ENCODE measurements around the gene STKLD1.

STKLD1 gene

DNA sequence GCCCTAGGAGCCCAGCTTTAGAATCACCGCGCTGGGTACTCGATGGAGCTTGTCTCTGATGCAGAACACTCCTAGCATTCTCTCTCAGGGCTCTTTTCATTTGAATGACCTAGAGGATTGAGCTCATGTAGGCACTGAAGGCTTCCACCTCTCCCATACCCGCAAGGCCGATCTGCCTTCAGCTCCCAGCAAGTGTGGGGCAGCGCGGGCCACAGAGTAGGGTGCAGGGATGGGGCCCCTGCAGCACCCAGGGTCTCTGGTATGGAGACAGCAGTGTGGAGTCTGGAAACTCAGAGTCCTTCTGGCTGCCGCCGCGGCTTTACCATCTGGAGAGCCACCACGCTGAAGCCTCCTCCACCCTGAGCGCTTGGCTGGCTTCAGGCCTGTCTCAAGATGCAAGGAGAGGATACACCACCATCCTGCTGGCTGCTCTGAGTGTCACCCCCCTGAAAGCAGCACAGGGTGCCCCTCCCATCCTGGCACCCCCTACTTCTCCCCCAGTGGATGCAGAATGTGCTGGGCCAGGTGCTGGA is 12.9 kb downstream of the STKLD1 start:
- Histone ChIP-seq H3K27ac (ENCODE audit: extremely low read depth, low read depth, low read length) (no peak overlapping the region), H3K4me1 (ENCODE audit: control insufficient read depth, insufficient read depth, low read length) (no peaks in the 10 kb centered on the region), H3K4me3 (ENCODE audit: low read depth, low read length) (no peak overlapping the region), H3K36me3 (ENCODE audit: control insufficient read depth in 2 of 2, insufficient read depth in 1 of 2, low read length in 2 of 2) (no peaks in the 10 kb centered on the region), H3K9me3 (ENCODE audit: control insufficient read depth, insufficient read depth, low read depth, low read length) (no peaks in the 10 kb centered on the region)
- POLR2A ChIA-PET = interaction anchor here (1.0 kb wide), 1 partner anchor 36 kb away, joined by 3 read pairs; no protein-coding TSS in a partner anchor
- CTCF ChIA-PET = interaction anchor here (1.6 kb wide), 1 partner anchor 9 kb away, joined by 7 read pairs; no protein-coding TSS in a partner anchor
- TF ChIP-seq ZNF114 (tag by site-specific recombination; IDR thresholded peaks at IDR 0.05) (no peak), ZNF555 (tag by site-specific recombination; conservative IDR thresholded peaks at IDR 0.05) (no peak), ZNF211 (tag by site-specific recombination; IDR thresholded peaks at IDR 0.05; ENCODE audit: low read depth) (no peak), YY1 (tag by site-specific recombination; IDR thresholded peaks at IDR 0.05) (no peak), ZNF792 (tag by site-specific recombination; IDR thresholded peaks at IDR 0.05) (no peak), SALL2 (tag by site-specific recombination; IDR thresholded peaks at IDR 0.05; ENCODE audit: borderline replicate concordance) (no peak), HOXC10 (CRISPR knock-in tag; IDR thresholded peaks at IDR 0.05) (no peak), ZFP69B (tag by site-specific recombination; IDR thresholded peaks at IDR 0.05) (no peak)
- TF ChIP-seq, protein P1, sequence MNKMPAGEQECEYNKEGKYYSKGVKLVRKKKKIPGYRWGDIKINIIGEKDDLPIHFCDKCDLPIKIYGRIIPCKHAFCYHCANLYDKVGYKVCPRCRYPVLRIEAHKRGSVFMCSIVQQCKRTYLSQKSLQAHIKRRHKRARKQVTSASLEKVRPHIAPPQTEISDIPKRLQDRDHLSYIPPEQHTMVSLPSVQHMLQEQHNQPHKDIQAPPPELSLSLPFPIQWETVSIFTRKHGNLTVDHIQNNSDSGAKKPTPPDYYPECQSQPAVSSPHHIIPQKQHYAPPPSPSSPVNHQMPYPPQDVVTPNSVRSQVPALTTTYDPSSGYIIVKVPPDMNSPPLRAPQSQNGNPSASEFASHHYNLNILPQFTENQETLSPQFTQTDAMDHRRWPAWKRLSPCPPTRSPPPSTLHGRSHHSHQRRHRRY (tag by site-specific recombination; IDR thresholded peaks at IDR 0.05) = no peak
- TF ChIP-seq, protein P2, sequence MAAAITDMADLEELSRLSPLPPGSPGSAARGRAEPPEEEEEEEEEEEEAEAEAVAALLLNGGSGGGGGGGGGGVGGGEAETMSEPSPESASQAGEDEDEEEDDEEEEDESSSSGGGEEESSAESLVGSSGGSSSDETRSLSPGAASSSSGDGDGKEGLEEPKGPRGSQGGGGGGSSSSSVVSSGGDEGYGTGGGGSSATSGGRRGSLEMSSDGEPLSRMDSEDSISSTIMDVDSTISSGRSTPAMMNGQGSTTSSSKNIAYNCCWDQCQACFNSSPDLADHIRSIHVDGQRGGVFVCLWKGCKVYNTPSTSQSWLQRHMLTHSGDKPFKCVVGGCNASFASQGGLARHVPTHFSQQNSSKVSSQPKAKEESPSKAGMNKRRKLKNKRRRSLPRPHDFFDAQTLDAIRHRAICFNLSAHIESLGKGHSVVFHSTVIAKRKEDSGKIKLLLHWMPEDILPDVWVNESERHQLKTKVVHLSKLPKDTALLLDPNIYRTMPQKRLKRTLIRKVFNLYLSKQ (tag by site-specific recombination; IDR thresholded peaks at IDR 0.05; ENCODE audit: borderline replicate concordance) = no peak

DNA sequence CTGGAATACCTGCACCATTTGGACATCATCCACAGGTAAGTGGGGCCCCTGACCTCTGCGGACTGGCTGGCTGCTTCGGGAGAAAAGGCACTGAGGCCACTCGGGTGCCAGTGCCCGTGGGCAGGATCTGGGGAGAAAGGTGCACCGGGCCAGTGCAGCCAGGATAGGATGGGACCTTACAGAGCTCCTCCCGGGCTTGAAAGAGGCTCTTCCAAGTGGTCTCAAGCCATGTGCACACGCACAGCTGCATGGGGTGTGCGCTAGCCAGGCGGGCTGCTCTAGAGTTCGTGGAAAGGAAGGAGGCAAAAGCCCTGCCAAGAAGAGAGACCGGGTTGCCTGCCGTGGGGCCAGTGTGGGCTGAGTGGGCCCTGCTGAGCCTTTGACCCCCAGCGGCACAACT is 13.4 kb downstream of the STKLD1 start:
- ChIA-PET POLR2A (interaction anchor here (0.6 kb wide), 1 partner anchor 55 kb away, joined by 3 read pairs; no protein-coding TSS in a partner anchor), CTCF (interaction anchor here (0.6 to 1.6 kb wide), 4 partner anchors 10 to 56 kb away, joined by 3 to 7 read pairs (median 4); no protein-coding TSS in a partner anchor)
- Histone ChIP-seq H3K4me1 (ENCODE audit: control insufficient read depth, insufficient read depth, low read length) (no peaks in the 10 kb centered on the region), H3K36me3 (ENCODE audit: control insufficient read depth in 2 of 2, insufficient read depth in 1 of 2, low read length in 2 of 2) (no peaks in the 10 kb centered on the region), H3K4me3 (ENCODE audit: low read depth, low read length) (no peak overlapping the region), H3K27ac (ENCODE audit: extremely low read depth, low read depth, low read length) (no peak overlapping the region), H3K9me3 (ENCODE audit: control insufficient read depth, insufficient read depth, low read depth, low read length) (no peaks in the 10 kb centered on the region)
- TF ChIP-seq ZNF629 (tag by site-specific recombination; IDR thresholded peaks at IDR 0.05) (no peak), ZNF155 (tag by site-specific recombination; IDR thresholded peaks at IDR 0.05) (no peak), ZBTB7A (tag by site-specific recombination; IDR thresholded peaks at IDR 0.05; ENCODE audit: low read depth) (no peak), ZNF266 (tag by site-specific recombination; IDR thresholded peaks at IDR 0.05; ENCODE audit: low read depth) (no peak), ZNF394 (tag by site-specific recombination; IDR thresholded peaks at IDR 0.05; ENCODE audit: borderline replicate concordance) (no peak), ZEB2 (tag by site-specific recombination; IDR thresholded peaks at IDR 0.05) (no peak), ZNF555 (tag by site-specific recombination; conservative IDR thresholded peaks at IDR 0.05) (no peak)

DNA sequence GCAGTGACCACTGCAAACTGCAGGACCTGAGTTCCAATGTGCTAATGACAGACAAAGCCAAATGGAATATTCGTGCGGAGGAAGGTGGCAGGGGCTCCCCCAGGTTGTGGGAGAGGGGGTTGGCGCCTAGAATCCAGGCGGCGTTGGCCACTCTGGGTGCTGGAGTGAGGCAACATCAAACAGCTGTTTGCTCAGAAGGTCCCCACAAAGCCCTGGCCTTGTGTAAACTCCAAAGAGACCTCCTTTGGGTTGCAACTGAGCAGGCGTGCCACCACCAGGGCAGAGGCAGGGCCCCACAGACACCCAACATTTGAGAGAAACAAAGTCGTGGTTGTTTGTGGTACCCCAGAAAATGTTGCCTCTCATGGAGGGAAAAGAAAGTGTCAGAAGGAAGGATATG is 14.5 kb downstream of the STKLD1 start:
- no peaks in the 10 kb centered on the region for H3K4me1 ChIP-seq (ENCODE audit: control insufficient read depth, insufficient read depth, low read length)
- POLR2A ChIA-PET = interaction anchor here (0.7 kb wide), 1 partner anchor 12 kb away, joined by 6 read pairs; no protein-coding TSS in a partner anchor
- no peaks in the 10 kb centered on the region for H3K9me3 ChIP-seq (ENCODE audit: control insufficient read depth, insufficient read depth, low read depth, low read length)
- CTCF ChIA-PET = interaction anchor here (0.6 to 1.6 kb wide), 3 partner anchors 11 to 210 kb away, joined by 3 to 7 read pairs (median 4); no protein-coding TSS in a partner anchor
- no peak overlapping the region for H3K4me3 ChIP-seq (ENCODE audit: low read depth, low read length)
- no peak overlapping the region for H3K27ac ChIP-seq (ENCODE audit: extremely low read depth, low read depth, low read length)
- no peaks in the 10 kb centered on the region for H3K36me3 ChIP-seq (ENCODE audit: control insufficient read depth in 2 of 2, insufficient read depth in 1 of 2, low read length in 2 of 2)
- no peak for TF ChIP-seq ZNF501 (tag by site-specific recombination; IDR thresholded peaks at IDR 0.05)
- TF ChIP-seq KLF10 (tag by site-specific recombination; IDR thresholded peaks at IDR 0.05) = no peak
- TF ChIP-seq, protein P3, sequence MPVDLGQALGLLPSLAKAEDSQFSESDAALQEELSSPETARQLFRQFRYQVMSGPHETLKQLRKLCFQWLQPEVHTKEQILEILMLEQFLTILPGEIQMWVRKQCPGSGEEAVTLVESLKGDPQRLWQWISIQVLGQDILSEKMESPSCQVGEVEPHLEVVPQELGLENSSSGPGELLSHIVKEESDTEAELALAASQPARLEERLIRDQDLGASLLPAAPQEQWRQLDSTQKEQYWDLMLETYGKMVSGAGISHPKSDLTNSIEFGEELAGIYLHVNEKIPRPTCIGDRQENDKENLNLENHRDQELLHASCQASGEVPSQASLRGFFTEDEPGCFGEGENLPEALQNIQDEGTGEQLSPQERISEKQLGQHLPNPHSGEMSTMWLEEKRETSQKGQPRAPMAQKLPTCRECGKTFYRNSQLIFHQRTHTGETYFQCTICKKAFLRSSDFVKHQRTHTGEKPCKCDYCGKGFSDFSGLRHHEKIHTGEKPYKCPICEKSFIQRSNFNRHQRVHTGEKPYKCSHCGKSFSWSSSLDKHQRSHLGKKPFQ (tag by site-specific recombination; IDR thresholded peaks at IDR 0.05) = no peak
- TF ChIP-seq ZNF114 (tag by site-specific recombination; IDR thresholded peaks at IDR 0.05) = no peak
- no peak for TF ChIP-seq ZNF155 (tag by site-specific recombination; IDR thresholded peaks at IDR 0.05)
- TF ChIP-seq ZNF311 (tag by site-specific recombination; IDR thresholded peaks at IDR 0.05; ENCODE audit: borderline replicate concordance) = no peak
- TF ChIP-seq ZNF302 (tag by site-specific recombination; IDR thresholded peaks at IDR 0.05; ENCODE audit: low read depth) = no peak
- TF ChIP-seq, protein P4, sequence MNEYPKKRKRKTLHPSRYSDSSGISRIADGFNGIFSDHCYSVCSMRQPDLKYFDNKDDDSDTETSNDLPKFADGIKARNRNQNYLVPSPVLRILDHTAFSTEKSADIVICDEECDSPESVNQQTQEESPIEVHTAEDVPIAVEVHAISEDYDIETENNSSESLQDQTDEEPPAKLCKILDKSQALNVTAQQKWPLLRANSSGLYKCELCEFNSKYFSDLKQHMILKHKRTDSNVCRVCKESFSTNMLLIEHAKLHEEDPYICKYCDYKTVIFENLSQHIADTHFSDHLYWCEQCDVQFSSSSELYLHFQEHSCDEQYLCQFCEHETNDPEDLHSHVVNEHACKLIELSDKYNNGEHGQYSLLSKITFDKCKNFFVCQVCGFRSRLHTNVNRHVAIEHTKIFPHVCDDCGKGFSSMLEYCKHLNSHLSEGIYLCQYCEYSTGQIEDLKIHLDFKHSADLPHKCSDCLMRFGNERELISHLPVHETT (tag by site-specific recombination; IDR thresholded peaks at IDR 0.05) = no peak
- no peak for TF ChIP-seq ZNF776 (tag by site-specific recombination; IDR thresholded peaks at IDR 0.05; ENCODE audit: borderline replicate concordance)
- TF ChIP-seq ZNF24 (tag by site-specific recombination; IDR thresholded peaks at IDR 0.05) = no peak
